GM21786 (cell line): Measurements from ENCODE around the gene SELENOP.
"Not testable (repeated sequence)": the region's sequence is repeated elsewhere in the genome, so short reads cannot be mapped to it uniquely, and the experiment has no call there.

Source experiments
- ATAC-seq: cut with Tn5 transposase; IDR thresholded peaks from one replicate; pipeline ENCODE4 v1.9.1; 2021; ENCODE audit not compliant: unreplicated experiment

The SELENOP gene

GRCh38 chr5:42826757-42827515 lies 15.2 kb upstream of the SELENOP start:
- ATAC-seq, result no peak

- no peak for ATAC-seq
Measured at GRCh38 chr5:42825422-42826148, 13.9 kb upstream of the SELENOP start.

GRCh38 chr5:42824347-42824976 lies 12.8 kb upstream of the SELENOP start:
- ATAC-seq, result no peak

- no peak for ATAC-seq
Measured at GRCh38 chr5:42822548-42822947, 10.9 kb upstream of the SELENOP start.

- no peak for ATAC-seq
Measured at GRCh38 chr5:42819745-42820144, 8.1 kb upstream of the SELENOP start.

- ATAC-seq, result not testable (repeated sequence)
Measured at GRCh38 chr5:42816546-42816945, 4.9 kb upstream of the SELENOP start.

GRCh38 chr5:42813533-42813932 lies 1.8 kb upstream of the SELENOP start:
- ATAC-seq, result no peak

GRCh38 chr5:42812620-42813019 lies 928 bp upstream of the SELENOP start:
- no peak for ATAC-seq

- no peak for ATAC-seq
Measured at GRCh38 chr5:42810834-42811590, 680 bp downstream of the SELENOP start.

GRCh38 chr5:42808888-42809611 lies 2.6 kb downstream of the SELENOP start:
- no peak for ATAC-seq

GRCh38 chr5:42807722-42808447 lies 3.8 kb downstream of the SELENOP start:
- no peak for ATAC-seq

- no peak for ATAC-seq
Measured at GRCh38 chr5:42806701-42807262, 4.9 kb downstream of the SELENOP start.

- no peak for ATAC-seq
Measured at GRCh38 chr5:42806004-42806700, 5.5 kb downstream of the SELENOP start.

- no peak for ATAC-seq
Measured at GRCh38 chr5:42804717-42805339, 6.9 kb downstream of the SELENOP start.

GRCh38 chr5:42801516-42802166 lies 10.1 kb downstream of the SELENOP start:
- no peak for ATAC-seq

GRCh38 chr5:42800748-42801330 lies 10.9 kb downstream of the SELENOP start:
- ATAC-seq, result no peak

GRCh38 chr5:42799668-42800114 lies 12.0 kb downstream of the SELENOP start:
- no peak for ATAC-seq

GRCh38 chr5:42799241-42799608 lies 12.5 kb downstream of the SELENOP start:
- ATAC-seq, result no peak
